H9 (cell line): ENCODE results near the gene SLC30A5. TPM values are rescaled to one million over a fixed set of nuclear protein-coding genes. Genes with fewer than 3 reads are reported as not detected.

Experiments
- DNase-seq: peaks from one replicate; pipeline ENCODE4 v3.0.0-alpha.2; 2017
- H2AFZ ChIP-seq: one replicate; pipeline ENCODE4 v1.6.1; 2013; ENCODE audit warnings: mild to moderate bottlenecking, low read length, control low read depth, moderate library complexity
- H2AK5ac ChIP-seq: 2 replicates; pipeline ENCODE4 v1.6.1; 2013; ENCODE audit warnings: low read length, control low read depth, mixed read lengths; ENCODE audit not compliant: insufficient read length
- H2BK120ac ChIP-seq: one replicate; pipeline ENCODE4 v1.6.1; 2013; ENCODE audit warnings: low read depth, mild to moderate bottlenecking, low read length, control low read depth, inconsistent platforms; ENCODE audit not compliant: poor library complexity, severe bottlenecking
- H2BK12ac ChIP-seq: 2 replicates; pipeline ENCODE4 v1.6.1; 2013; ENCODE audit warnings: low read length, control low read depth, mixed read lengths, low read depth; ENCODE audit not compliant: insufficient read length
- H2BK15ac ChIP-seq: 2 replicates; pipeline ENCODE4 v1.6.1; 2013; ENCODE audit warnings: low read depth, low read length, control low read depth
- H2BK20ac ChIP-seq: one replicate; pipeline ENCODE4 v1.6.1; 2013; ENCODE audit warnings: low read depth, mild to moderate bottlenecking, low read length, control low read depth, inconsistent platforms; ENCODE audit not compliant: poor library complexity, severe bottlenecking
- H2BK5ac ChIP-seq: 2 replicates; pipeline ENCODE4 v1.6.1; 2013; ENCODE audit warnings: low read length, control low read depth, mixed read lengths; ENCODE audit not compliant: insufficient read length
- H3K14ac ChIP-seq: 2 replicates; pipeline ENCODE4 v1.6.1; 2013; ENCODE audit warnings: low read length, control low read depth; ENCODE audit not compliant: insufficient read depth
- H3K18ac ChIP-seq: 2 replicates; pipeline ENCODE4 v1.6.1; 2013; ENCODE audit warnings: low read depth, mild to moderate bottlenecking, mixed read lengths, low read length, control low read depth; ENCODE audit not compliant: insufficient read length
- H3K23ac ChIP-seq: 2 replicates; pipeline ENCODE4 v1.6.1; 2013; ENCODE audit warnings: low read length, control low read depth, mixed read lengths, low read depth; ENCODE audit not compliant: insufficient read length
- H3K23me2 ChIP-seq: 2 replicates; pipeline ENCODE4 v1.6.1; 2013; ENCODE audit warnings: low read depth, mild to moderate bottlenecking, mixed read lengths, low read length, control low read depth; ENCODE audit not compliant: insufficient read length, poor library complexity, severe bottlenecking
- H3K27ac ChIP-seq: 2 replicates; pipeline ENCODE4 v1.5.1; 2013; ENCODE audit warnings: low read length, control low read depth, mixed read lengths, low read depth; ENCODE audit not compliant: insufficient read length
- H3K27me3 ChIP-seq: 2 replicates; pipeline ENCODE4 v1.6.1; 2013; ENCODE audit warnings: low read length, control low read depth, inconsistent platforms; ENCODE audit not compliant: insufficient read depth
- H3K4ac ChIP-seq: 2 replicates; pipeline ENCODE4 v1.6.1; 2013; ENCODE audit warnings: low read depth, mild to moderate bottlenecking, control low read depth, inconsistent platforms, low read length, moderate library complexity
- H3K4me1 ChIP-seq: 2 replicates; pipeline ENCODE4 v1.6.1; 2013; ENCODE audit warnings: low read length, control low read depth, inconsistent platforms; ENCODE audit not compliant: insufficient read depth
- H3K4me2 ChIP-seq: 2 replicates; pipeline ENCODE4 v1.6.1; 2013; ENCODE audit warnings: low read length, control low read depth, mixed read lengths; ENCODE audit not compliant: insufficient read length, insufficient read depth
- H3K56ac ChIP-seq: 2 replicates; pipeline ENCODE4 v1.6.1; 2013; ENCODE audit warnings: low read depth, mild to moderate bottlenecking, mixed read lengths, low read length, control low read depth; ENCODE audit not compliant: insufficient read length
- H3K79me1 ChIP-seq: 2 replicates; pipeline ENCODE4 v1.6.1; 2013; ENCODE audit warnings: low read depth, mild to moderate bottlenecking, moderate library complexity, low read length, control low read depth, inconsistent platforms; ENCODE audit not compliant: insufficient read depth, poor library complexity, severe bottlenecking
- H3K79me2 ChIP-seq: 2 replicates; pipeline ENCODE4 v1.6.1; 2013; ENCODE audit warnings: low read length, control low read depth, inconsistent platforms; ENCODE audit not compliant: insufficient read depth
- H3K9ac ChIP-seq: 2 replicates; pipeline ENCODE4 v1.6.1; 2013; ENCODE audit warnings: low read length, control low read depth, mixed read lengths; ENCODE audit not compliant: insufficient read length; ENCODE audit errors: extremely low read depth
- H3K9me3 ChIP-seq: one replicate; pipeline ENCODE4 v1.6.1; 2013; ENCODE audit warnings: low read depth, low read length, inconsistent platforms; ENCODE audit not compliant: control insufficient read depth
- H3T11ph ChIP-seq: one replicate; pipeline ENCODE4 v1.6.1; 2013; ENCODE audit warnings: mild to moderate bottlenecking, low read length, control low read depth, inconsistent platforms
- H4K20me1 ChIP-seq: one replicate; pipeline ENCODE4 v1.6.1; 2013; ENCODE audit not compliant: control insufficient read depth, insufficient read length, insufficient read depth
- H4K5ac ChIP-seq: 2 replicates; pipeline ENCODE4 v1.6.1; 2013; ENCODE audit warnings: low read depth, mild to moderate bottlenecking, mixed read lengths, low read length, control low read depth; ENCODE audit not compliant: insufficient read length
- H4K8ac ChIP-seq: replicated peaks from 2 replicates; pipeline ENCODE4 v1.6.1; 2013; ENCODE audit warnings: low read length, control low read depth, mixed read lengths, low read depth; ENCODE audit not compliant: insufficient read length
- H4K91ac ChIP-seq: 2 replicates; pipeline ENCODE4 v1.6.1; 2013; ENCODE audit warnings: low read depth, mild to moderate bottlenecking, moderate library complexity, mixed read lengths, low read length, control low read depth; ENCODE audit not compliant: insufficient read length
- H3K27ac Mint-ChIP-seq, 3 experiments: 2 replicates in 2 of 3; 3 replicates in 1 of 3; pipeline ENCODE4 v1.8.0; 2020 to 2021; ENCODE audit warnings: mixed read lengths in 3 of 3, mild to moderate bottlenecking in 1 of 3, moderate library complexity in 1 of 3
- H3K27me3 Mint-ChIP-seq: 2 replicates; pipeline ENCODE4 v1.8.0; 2021; ENCODE audit warnings: low read depth, mild to moderate bottlenecking, moderate library complexity, mixed read lengths
- H3K36me3 Mint-ChIP-seq, 3 experiments: 2 replicates in 2 of 3; 3 replicates in 1 of 3; pipeline ENCODE4 v1.8.0; 2020 to 2021; ENCODE audit warnings: low read depth in 3 of 3, mixed read lengths in 3 of 3; ENCODE audit not compliant: insufficient read depth in 1 of 3
- H3K4me1 Mint-ChIP-seq, 2 experiments: 2 replicates each; pipeline ENCODE4 v1.8.0; 2020; ENCODE audit warnings: mixed read lengths in 2 of 2
- H3K4me3 Mint-ChIP-seq, 2 experiments: 2 replicates in 1 of 2; 3 replicates in 1 of 2; pipeline ENCODE4 v1.8.0; 2020 to 2021; ENCODE audit warnings: mild to moderate bottlenecking in 2 of 2, mixed read lengths in 2 of 2, moderate library complexity in 1 of 2
- H3K9me3 Mint-ChIP-seq, 2 experiments: 2 replicates in 1 of 2; 3 replicates in 1 of 2; pipeline ENCODE4 v1.8.0; 2020; ENCODE audit warnings: mild to moderate bottlenecking in 2 of 2, mixed read lengths in 2 of 2, moderate library complexity in 1 of 2
- CTCF ChIP-seq: fragments of 200-600 bp; sonication (generic); conservative IDR thresholded peaks from 3 replicates; pipeline ENCODE4 v1.8.0; 2021; ENCODE audit warnings: antibody characterized with exemption, mild to moderate bottlenecking
- WGBS: extraction: QIAGEN DNeasy Blood & Tissue Kit; methylation state at CpG from one replicate; pipeline ENCODE4 v1.1.7; 2013; ENCODE audit warnings: missing lambda C conversion rate, low lambda C conversion rate, mixed read lengths; ENCODE audit not compliant: insufficient read length; ENCODE audit errors: extremely low coverage; 5-methylcytosine and 5-hydroxymethylcytosine counted together
- total RNA-seq: library from RNA; stranded (reverse); gene quantifications from 2 replicates; pipeline ENCODE4 v1.2.1, GENCODE V29; 2021

The SLC30A5 gene
- total RNA-seq, 1 experiment from 2014 or later, result 33.7 TPM

GRCh38 chr5:69103521-69103920 is 9.7 kb downstream of the SLC30A5 start:
- no peak for DNase-seq
- no CpG with 5 or more reads among the region's 3 CpGs for WGBS
- H3K4me1 Mint-ChIP-seq, result no peaks in the 10 kb centered on the region

More at GRCh38 chr5:69103521-69103920, 9.7 kb downstream of the SLC30A5 start:
- no peak overlapping the region for H3K23ac ChIP-seq
- H4K20me1 ChIP-seq, result no peaks in the 10 kb centered on the region
- no peak overlapping the region for H2BK120ac ChIP-seq
- H2BK5ac ChIP-seq, result no peak overlapping the region
- H3K36me3 Mint-ChIP-seq, result peaks cover 22 to 62% (median 42%) of the 10 kb centered on the region in 3 experiments
- no peak overlapping the region for H2AK5ac ChIP-seq
- H3K79me2 ChIP-seq, result no peaks in the 10 kb centered on the region; the same call in 1 of the 2 replicates
- H3K18ac ChIP-seq, result no peak overlapping the region
- H2BK12ac ChIP-seq, result no peak overlapping the region
- H3K56ac ChIP-seq, result no peak overlapping the region
- no peak overlapping the region for H3K4me3 Mint-ChIP-seq
- H2AFZ ChIP-seq, result no peak overlapping the region
- no peak overlapping the region for H3K9ac ChIP-seq
- H3K27me3 Mint-ChIP-seq, result no peaks in the 10 kb centered on the region
- H3K79me1 ChIP-seq, result no peaks in the 10 kb centered on the region
- H3K27ac ChIP-seq, result no peak overlapping the region
- H3T11ph ChIP-seq, result no peak overlapping the region
- H3K4me2 ChIP-seq, result no peak overlapping the region
- H4K91ac ChIP-seq, result no peak overlapping the region
- H3K9me3 ChIP-seq, result no peaks in the 10 kb centered on the region
- H4K5ac ChIP-seq, result no peak overlapping the region
- H3K9me3 Mint-ChIP-seq, result no peaks in the 10 kb centered on the region
- no peaks in the 10 kb centered on the region for H3K23me2 ChIP-seq
- H3K27ac Mint-ChIP-seq, result no peak overlapping the region
- H3K4ac ChIP-seq, result no peak overlapping the region
- TF ChIP-seq CTCF, result no peak
- no peak overlapping the region for H2BK15ac ChIP-seq
- no peak overlapping the region for H3K14ac ChIP-seq
- no peak overlapping the region for H2BK20ac ChIP-seq
- H3K4me1 ChIP-seq, result no peaks in the 10 kb centered on the region
- H3K27me3 ChIP-seq, result no peaks in the 10 kb centered on the region
- H4K8ac ChIP-seq, result no peak overlapping the region
